Fibroblast of skin of right quadriceps (primary cell): ENCODE data around the gene ARL17B.
"Not testable (repeated sequence)": the region's sequence is repeated elsewhere in the genome, so short reads cannot be mapped to it uniquely, and the experiment has no call there.

ENCODE experiments used
- DNase-seq: peaks from one replicate; pipeline ENCODE4 v3.0.0-alpha.2; 2013

Gene ARL17B

DNA sequence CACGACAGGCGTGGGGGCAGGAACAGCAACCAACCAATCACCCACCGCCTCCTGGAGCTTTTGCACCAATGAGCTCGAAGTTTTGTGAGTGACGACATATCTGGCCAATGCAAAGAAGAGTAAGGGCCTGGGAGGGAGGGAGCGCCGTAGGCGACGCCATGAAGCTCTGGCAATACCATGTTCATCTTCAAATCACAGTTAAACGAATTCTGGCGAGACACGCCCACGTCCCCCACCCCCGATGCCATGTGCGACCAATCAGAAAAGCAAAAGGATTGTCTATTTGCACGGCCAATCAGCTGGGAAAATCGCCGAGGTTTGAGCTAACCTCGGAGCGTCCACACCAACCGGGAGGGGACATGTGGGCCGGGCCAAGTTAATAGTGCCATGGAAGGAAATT is at the start of gene ARL17B:
Gene ARL17B, minus strand, starts transcription at position 12 of the 400 bp plus-strand sequence. CDS start 3,369 bp downstream, outside the sequence.
- not testable (repeated sequence) for DNase-seq

DNA sequence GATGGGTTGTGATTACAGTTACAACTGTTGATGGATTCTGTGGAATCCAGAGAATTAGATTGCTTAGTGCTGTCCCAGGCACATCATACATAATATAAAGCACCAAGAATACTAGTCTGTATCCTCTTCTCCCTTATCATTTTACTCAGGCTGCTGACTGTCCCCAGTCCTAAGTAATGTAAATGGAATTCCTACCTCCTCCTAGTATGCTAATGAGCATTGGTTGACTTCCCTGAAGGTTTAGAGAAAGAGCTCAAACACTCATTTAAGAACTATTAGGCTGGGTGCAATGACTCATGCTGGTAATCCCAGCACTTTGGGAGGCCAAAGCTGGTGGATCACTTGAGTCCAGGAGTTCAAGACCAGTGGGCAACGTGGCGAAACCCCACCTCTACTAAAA is 48.3 kb upstream of the ARL17B start:
- DNase-seq = not testable (repeated sequence)

DNA sequence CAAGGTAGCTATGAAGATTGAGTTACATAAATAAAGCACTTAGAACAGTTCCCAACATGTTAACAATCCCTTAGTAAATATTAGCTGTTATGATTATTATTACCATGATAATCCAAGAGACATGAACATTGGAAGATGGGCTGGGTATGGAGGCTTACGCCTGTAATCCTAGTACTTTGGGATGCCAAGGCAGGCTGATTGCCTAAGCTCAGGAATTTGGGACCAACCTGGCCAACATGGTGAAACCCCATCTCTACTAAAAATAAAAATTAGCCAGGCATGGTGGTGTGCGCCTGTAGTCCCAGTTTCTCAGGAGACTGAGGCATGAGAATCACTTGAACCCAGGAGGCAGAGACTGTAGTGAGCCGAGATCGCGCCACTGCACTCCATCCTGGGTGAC is 45.6 kb upstream of the ARL17B start:
- DNase-seq = not testable (repeated sequence)

DNA sequence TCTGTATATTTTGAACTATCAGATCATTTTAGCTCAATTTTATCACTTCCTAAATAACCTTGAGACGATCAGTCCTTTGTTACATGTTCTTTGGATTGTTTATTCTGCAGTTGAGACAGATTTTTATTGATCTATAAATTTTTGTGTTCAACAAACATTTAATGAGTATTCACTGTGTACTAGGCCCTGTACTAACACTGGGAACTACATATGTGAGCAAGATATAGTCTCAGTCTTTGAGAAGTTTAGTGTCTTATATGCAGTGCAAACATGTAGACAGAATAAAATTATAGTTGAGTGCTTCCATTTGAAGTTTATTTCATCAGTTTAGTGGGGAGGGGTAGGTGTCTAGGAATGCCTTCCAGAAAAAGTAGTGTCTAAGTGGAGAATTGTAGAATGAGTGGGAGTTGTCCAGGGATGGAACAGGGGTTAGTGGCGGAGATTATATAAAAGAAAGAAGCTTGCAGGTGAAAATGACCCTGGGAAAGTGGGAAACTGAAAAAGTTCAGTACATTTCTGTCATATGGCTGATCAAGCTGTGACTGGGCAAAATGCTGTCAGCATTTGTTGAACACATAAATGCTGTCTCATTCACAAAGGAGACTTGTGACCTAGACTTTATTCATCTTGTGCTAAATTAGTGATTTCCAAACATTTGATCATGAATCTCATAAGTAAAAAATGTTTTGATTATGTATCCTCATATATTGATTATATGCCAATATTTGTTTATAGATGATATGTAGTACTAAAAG is 39.6 kb upstream of the ARL17B start:
- DNase-seq = not testable (repeated sequence)

DNA sequence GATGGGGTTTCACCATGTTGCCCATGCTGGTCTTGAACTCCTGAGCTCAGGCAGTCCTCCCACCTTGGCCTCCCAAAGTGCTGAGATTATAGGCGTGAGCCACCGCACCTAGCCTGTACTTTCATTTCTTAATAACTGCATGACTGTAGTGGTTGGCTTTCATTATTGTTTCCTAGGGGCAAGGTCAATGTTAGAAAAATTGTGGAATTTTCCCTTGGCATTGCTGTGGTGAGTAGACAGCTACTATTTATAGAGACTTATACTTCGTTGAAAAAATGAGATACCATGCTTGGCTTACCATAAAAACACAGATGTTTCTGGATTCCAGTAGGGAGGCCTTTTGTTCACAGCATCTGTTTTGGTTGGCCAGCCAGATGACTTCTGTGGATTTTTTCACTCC is 39.0 kb upstream of the ARL17B start:
- DNase-seq = not testable (repeated sequence)

DNA sequence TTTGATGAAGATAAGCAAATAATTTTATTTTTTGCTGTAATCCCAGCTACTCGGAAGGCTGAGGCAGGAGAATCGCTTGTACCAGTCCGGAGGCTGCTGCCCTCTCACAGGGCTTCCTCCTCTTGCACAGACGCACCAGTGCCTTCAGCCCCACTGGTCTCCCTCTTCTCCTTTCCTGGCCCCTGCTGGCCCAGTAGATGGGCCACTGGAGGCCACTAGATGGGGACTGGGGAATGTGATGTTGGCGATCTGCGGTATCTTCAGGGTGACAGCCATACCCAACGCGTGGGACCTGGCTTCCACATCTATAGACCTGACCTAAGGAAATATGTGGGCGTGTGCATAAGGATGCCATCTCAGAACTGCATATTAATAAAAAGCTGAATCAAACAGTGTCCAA is 38.4 kb upstream of the ARL17B start:
- not testable (repeated sequence) for DNase-seq

DNA sequence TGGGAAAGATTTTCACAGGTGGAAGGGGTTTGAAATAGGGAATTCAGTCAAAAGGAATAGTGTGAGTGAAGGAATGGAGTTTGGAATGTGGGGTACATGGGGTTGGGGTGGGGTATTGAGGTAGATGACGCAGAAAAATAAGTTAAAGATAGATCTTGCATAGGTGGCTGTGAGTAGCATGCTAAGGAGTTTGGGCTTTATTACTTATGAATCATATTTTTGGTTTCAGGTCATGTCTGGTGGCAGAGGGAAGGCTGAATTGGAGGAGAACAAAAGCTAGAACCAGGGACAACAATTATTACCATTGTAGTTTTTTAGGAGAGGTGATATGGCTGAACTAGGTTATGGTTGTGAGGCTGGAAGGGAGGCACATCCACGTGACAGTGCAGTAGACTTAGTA is 34.7 kb upstream of the ARL17B start:
- not testable (repeated sequence) for DNase-seq

DNA sequence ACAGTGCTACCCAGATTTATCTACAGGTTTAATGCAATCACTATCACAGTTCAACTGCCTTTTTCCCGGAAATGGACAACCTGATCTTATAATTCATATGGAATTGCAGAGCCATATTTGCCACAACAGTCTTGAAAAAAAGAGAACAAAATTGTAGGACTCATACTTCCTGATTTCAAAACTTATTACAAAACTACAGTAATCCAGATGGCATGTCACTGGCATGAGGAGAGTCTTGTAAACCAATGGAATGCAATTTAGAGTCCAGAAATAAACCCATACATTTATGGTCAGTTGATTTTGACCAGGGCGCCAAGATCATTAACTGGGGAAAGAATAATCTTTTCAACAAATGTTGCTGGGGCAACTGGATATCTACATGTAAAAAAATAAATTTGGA is 32.1 kb upstream of the ARL17B start:
- not testable (repeated sequence) for DNase-seq

DNA sequence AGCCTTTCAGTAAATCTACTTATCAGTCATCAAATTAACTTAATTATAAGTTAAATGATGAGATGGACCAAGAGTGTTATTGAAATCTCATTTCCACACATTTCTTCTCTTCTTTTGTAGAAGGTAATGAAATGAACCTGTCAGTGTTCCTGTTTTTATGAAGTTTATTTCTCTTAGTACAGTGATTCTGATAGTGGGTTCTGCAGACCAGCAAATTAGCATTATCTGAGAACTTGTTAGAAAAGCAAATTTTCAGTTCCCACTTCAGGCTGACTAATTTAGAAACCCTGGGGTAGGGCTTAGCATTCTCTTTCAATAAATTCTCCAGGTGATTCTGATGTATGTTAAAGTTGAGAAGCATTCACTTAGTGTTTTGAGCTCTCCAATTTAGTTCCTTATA is 23.9 kb upstream of the ARL17B start:
- not testable (repeated sequence) for DNase-seq

DNA sequence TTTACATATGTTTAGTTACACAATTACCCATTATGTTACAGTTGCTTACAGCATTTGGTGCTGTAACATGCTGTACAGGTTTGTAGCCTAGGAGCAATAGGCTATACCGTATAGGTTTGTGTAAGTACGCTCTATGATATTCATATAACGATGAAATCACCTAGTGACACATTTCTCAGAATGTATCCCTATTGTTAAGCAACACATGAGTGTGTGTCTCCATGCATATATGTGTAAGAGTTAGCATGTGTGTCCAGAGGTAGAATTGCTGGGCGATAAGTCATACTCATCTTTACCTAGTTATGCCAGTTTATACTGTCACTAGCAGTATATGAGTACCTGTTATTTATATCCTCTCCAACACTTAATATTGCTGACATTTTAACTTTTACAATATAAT is 21.6 kb upstream of the ARL17B start:
- not testable (repeated sequence) for DNase-seq

DNA sequence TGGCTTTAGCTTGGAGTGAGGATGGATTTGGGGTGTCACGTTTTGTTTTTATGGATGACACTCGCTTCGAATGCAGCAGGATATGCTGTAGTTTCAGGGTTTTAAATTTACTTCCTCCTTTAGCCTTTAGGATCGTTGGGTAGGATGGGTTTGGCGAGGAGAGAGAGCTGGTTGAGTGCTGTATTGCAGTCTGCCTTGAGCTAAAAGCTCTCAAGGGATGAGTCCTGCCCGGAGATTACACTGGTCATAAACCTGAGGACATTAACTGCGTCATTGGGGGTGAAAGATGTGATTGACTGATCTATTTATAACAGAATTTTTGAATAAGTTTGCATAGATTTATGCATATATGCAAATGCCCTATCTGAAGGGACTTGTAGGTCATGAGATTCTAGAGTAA is 11.9 kb upstream of the ARL17B start:
- DNase-seq = not testable (repeated sequence)

DNA sequence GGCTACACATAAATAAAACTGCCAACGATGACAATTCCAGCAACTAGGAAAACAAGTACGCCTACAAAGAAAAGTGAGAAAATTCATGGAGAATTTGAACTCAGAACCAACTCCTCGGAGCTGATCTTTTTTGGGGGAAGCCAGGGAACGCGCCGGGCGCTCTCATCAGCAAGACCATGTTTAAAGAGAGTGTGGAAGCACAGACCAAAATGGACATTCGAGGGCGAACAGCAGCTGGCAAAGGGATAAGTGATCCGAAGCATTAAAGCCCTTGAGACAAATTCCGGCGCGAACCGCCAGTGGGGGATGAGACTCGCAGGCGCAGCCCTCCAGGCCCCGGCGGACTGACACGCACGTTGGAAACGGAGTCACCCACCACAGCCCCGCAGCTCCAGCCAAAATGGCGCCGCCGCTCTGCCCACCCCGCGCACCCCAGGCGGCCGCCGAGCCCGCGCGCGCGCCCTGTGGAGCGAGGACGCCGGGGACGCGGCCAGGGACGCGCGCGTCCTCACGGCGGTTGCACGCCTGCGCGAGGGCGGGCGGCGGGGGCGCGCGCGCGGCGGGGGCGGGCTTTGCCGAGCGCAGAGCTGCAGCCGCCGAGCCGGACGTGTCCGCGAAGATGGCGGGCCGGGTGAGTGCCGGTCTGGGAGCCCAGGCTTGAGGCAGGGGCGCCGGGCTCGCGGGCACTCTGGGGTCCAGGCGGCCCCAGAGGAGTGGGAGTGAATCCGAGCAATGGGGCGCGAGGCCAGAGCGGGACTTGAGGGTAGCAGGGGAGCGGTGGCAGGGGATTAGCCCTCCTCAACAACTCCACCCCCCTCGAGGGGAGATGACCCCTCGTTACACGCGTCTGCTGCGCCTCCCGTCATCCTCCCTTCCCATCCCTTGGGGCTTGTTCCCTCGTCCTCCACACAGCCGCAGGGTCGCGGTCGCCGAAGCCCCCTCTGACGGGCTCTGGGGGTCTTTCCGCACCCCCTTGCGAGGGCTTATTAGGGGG is 11.0 kb upstream of the ARL17B start:
- DNase-seq = not testable (repeated sequence)

DNA sequence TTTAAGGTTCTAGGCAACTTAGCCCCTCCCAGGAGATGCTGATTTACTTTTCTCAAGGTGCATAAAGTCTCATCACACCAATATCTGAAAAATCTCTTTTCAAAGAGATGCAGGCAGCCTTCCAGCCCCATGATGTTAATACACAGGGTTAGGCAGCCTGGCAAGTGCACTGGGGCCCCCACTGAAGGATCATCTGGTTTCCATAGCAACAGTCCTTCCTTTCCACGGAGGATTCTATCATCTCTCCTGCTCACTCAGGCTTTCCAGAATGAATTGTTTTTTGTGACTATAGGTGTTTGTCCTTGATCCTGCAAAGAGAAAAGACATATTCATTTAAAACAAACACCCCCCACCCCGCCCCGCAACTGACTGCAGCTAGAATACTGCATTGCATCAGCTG is 6.0 kb upstream of the ARL17B start:
- DNase-seq = not testable (repeated sequence)

DNA sequence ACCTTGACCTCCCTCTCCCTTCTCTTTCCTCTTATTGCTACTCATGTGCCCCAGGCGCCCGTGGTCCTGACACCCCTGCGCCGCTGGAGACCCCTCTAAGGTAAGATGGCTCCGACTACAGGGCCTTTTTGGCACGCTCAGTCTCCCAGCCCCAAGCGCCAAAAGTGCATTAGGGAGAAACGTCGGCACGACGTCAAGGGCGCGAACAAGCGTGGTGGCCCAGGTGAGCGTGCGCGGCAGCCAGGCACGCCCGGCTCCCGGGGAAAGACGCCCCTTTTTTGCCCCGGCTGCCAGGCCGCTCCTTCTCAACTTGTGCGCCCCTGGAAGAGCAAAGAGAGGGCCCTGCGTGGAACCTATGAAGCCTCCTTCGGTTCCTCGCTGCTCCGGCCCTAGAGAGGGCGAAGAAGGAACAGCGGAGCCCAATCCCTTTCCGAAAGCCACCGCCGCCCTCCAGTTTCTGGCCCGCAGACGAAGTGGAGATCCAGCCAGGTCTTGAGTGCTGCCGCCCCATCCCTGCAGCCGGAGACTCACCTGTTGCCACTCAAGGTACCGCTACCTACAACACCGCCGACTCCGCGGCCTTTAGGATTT is 326 bp downstream of the ARL17B start:
- DNase-seq = not testable (repeated sequence)

DNA sequence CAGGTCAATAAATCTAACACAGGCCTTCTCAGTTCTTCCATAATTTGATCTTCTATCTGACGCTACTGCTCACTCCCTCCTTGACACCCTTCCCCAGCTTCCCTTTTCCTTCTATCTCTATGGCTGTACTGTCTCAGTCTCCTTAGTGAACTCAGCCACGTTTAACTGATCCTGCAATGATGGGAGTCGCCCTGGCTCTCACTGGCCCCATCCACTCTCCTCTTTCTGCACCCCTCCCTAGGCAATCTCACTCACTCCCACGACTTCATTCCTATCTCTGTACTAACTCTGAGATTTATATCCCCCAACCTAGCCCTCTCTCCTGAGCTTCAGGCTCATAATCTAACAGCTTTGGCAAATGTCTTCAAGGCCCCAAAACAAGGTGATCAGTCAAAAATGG is 7.7 kb downstream of the ARL17B start:
- not testable (repeated sequence) for DNase-seq

DNA sequence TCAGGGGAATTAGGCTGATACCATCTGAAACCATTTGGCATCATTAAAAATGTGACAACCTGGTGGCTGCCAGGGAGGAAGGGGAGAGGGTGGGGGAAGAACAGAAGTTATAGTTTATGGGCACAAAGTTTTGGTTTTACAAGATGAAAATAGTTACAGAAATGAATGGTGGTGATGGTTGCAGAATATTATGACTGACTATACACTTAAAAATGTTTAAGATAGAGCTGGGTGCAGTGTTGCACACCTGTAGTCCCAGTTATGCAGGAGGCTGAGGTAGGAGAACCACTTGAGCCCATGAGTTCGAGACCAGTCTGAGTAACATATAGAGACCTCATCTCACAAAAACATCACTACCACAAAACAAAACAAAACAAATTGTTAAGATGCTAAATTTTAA is 12.5 kb downstream of the ARL17B start:
- not testable (repeated sequence) for DNase-seq

DNA sequence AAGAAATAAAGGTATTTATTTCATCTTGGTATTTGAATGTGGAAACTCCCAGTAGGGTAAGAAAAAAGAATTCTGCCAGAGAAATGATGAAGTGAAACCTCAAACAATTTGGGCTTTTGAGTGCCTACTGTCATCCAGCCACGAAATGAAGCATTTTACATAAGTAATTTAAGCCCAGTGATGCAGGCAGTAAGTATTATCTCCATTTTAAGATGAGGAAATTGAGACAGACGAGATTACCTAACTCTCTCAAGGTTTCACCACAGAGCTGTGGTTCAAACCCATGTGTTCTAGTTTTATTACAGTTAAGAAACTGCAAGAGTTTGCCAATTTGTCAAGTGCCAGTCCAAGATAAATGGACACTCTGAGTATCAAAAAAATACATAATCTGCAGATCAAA is 13.2 kb downstream of the ARL17B start:
- not testable (repeated sequence) for DNase-seq

DNA sequence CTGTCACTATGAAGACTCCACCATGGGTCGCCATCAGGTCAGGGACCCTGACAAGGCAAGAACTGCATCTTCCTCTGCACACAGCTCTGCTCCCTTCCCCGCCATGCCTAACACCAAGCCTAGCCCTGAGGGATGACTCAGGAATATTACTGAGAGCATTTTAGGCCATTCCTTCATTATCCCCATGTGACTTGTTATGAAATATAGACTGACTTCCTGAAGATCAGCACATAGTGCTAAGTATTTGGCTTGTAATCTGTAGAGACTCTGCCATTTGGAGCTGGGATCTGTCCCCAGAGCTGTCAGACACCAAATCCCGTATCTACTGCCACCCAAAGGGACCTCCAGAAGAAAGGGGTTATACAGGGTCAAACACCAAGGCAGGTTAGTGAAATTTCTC is 19.4 kb downstream of the ARL17B start:
- not testable (repeated sequence) for DNase-seq

DNA sequence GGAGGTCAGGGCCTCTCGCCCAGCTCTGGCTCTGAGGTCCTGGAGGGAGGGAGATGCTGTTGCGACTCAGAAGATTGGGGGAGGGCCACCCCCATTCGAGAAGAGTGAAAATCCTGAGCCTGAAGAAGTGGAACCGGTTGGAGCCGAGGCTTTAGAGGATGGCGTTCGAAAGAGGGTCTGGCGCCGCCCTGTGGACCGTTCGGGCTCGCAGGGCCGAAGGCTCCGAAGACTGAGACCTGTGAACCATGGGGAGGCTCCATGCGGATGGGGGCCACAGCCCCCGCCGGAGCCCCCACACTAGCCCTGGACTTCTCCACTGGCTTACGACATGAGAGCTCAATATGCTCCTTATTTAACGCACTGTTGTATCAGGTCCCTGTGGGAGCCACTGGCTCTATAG is 20.3 kb downstream of the ARL17B start:
- DNase-seq = not testable (repeated sequence)

DNA sequence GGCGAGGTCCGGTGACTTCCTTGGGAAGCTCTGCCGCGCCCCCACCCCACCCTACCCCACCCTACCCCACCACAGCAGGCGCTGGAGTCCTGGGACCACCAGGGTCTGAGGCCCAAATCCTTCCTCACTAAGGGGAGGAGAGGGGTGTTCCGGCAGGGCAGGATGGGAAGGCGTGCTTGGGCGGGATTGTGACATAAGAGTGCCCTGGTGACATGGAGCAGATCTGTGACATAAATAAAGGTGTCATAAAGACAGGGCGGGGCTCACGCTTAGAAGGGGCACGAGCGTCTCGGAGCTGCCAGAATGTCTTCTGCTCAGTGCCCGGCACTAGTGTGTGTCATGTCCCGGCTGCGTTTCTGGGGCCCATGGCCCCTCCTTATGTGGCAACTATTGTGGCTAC is 66.7 kb downstream of the ARL17B start, which contains the start of gene LRRC37A:
Gene LRRC37A, plus strand, starts transcription at position 301 of the 400 bp plus-strand sequence. Its CDS starts 3 bp downstream, at position 304.
- DNase-seq = not testable (repeated sequence)

DNA sequence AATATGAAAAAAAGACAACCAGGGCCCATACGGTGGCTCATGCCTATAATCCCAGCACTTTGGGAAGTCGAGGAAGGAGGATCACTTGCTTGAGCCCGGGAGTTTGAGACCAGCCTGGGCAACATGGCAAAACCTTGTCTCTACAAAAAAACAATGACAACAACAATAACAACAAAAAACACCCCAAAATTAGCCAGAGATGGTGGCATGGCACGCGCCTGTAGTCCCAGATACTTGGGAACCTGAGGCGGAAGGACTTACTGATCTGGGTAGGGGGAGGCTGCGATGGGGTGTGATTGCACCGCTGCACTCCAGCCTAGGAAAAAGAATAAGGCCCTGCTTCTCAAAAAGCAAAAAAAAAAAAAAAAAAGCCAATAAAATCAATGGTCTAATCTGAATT is 69.9 kb downstream of the ARL17B start:
- DNase-seq = not testable (repeated sequence)

DNA sequence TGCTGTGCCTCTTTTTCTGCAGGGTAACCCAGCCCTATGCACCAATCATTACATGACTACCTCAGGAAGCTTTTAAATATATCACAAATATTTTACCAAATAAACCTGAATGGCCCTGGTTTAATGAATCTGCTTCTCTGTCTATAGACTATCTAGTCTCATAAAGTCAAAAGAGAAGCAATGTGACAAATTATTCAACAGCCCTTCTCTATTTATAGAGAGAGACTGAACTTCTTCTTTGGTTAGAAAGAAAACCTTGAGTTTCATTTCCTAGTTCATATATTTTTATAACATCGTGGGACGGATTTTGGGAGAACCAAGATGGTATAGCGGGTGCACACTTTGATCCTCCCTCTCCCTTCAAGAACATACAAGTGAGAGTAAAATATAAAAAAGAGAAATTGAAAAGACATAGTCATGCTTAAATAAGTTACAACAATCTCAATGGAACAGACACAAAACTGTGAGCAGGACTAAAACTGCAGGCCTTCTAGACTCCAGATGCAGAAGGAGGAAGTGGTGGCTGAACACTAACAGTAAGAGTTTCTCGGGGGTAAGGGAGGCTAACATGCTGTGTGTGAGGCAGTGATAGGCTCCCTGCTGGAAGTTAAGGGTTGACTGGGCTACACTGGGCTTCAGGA is 70.5 kb downstream of the ARL17B start:
- DNase-seq = not testable (repeated sequence)
